Stimulated activated CD4-positive, alpha-beta T cell treated with anti-CD3 and anti-CD28 coated beads, TNF-alpha, amount 100 ng/mL, for 24 hours (primary cell): Measurements from ENCODE around the gene CCL19.

Experiments used
- DNase-seq, 3 experiments: peaks; one replicate each; pipeline ENCODE4 v3.0.0-alpha.2; 2020; ENCODE audit warnings: low read depth in 3 of 3

Gene CCL19

GRCh38 chr9:34694811-34695210, 3.7 kb upstream of the CCL19 start:
- no peak for DNase-seq

GRCh38 chr9:34693560-34693959, 2.5 kb upstream of the CCL19 start:
- DNase-seq, result no peak

DNA sequence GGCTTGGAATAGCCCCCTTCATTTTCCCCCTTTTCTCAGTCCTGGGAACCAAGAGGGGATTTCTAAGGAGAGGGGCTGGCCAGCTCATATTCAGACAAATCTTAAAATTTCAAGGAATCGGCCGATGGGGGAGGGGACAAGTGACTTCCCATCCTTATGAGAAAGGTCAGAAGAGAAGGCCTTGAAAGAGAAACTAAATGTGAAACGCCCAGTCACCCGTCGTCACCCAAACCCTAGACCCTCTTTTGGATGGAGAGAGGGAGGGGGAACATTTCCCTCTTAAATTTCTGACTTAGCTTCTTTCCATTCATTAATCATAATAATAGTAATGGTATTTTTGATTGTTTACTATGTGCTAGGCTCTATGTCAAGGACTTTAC, 850 bp upstream of the CCL19 start:
- no peak for DNase-seq

GRCh38 chr9:34689512-34689911, 1.6 kb downstream of the CCL19 start:
- no peak for DNase-seq

DNA sequence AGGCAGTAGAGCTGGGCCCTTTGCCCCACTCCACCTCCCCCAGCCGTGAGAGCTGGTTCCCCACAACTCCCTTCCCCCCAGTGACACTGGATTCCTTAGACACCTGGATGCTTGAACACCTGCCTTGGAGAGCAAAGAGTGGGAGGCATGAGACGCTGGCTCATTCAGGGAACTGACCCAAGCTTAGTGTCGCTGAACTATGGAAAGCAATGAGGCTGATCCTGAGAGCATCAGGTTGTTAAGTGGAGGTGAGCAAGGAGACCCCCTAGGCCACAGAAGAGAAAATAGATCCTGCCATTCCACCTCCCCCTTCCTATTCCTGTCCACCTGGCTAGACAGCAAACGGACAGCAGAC, 2.0 kb downstream of the CCL19 start:
- no peak for DNase-seq

- no peak for DNase-seq
Observed at GRCh38 chr9:34688329-34689115, 2.6 kb downstream of the CCL19 start.

- DNase-seq, result no peak
Observed at GRCh38 chr9:34687276-34688030, 3.6 kb downstream of the CCL19 start.

GRCh38 chr9:34686732-34687131, 4.3 kb downstream of the CCL19 start:
- no peak for DNase-seq

- DNase-seq, result no peak
Observed at GRCh38 chr9:34686231-34686630, 4.8 kb downstream of the CCL19 start.

DNA sequence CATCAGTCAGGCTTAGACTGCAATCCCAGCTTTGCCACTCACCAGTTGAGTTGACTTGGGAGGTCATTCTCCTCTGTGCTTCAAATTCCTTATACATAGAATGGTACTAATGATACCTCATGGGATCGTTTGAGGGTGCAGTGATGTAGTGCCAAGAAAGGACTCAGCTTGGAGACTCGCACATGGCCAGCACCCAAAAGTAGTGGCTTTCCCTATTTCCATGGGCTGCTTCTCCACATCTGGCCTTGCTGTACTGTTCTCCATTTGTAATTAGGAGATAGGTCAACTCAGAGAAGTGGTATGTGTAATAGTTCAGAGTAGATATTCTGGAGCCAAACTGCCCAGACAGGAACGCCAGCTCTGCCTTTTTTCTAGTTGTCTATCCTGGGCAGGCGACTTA, 5.5 kb downstream of the CCL19 start:
- no peak for DNase-seq

DNA sequence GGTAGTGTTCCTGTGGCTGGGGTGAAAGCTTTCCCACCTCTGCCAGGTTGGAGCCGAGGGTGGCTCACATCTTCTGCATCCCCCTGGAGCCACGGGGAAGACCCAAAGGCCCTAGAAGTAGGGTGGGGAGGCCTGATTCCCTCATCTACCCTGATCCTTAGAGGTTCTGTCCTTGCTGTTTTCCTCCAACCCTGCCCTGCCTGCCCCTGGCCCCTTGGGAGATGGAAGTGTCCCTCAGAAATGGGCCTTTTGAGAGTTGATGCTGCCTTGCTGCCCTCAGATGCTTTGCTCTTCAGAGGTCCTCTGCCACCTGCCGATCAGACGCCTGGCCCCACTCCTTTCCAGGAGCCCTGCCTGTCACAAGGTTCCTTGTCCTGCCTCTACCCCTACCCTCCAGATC, 6.3 kb downstream of the CCL19 start:
- no peak for DNase-seq

- peak in 1 of 3 experiments; percentile 37 for DNase-seq
Observed at GRCh38 chr9:34684145-34684544, 6.9 kb downstream of the CCL19 start.

DNA sequence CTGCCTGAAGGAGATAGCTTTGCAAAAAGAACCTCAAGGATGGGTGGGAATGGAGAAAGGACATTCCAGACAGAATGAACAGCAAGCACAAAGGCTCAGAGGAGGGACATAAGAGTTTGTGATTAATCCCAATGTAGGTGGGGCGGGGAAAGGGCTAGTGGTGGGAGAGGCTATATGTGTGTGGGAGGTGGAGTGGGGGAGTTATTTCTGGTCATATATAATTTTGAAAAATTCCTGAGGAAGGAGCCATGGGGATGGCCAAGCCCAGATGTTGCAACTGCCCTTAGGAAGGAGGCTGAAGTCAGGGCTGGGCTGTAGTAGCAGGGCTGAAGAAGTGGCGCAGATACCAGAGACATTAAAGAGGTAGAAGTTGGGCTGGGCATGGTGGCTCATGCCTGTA, 15.2 kb downstream of the CCL19 start:
- no peak for DNase-seq

DNA sequence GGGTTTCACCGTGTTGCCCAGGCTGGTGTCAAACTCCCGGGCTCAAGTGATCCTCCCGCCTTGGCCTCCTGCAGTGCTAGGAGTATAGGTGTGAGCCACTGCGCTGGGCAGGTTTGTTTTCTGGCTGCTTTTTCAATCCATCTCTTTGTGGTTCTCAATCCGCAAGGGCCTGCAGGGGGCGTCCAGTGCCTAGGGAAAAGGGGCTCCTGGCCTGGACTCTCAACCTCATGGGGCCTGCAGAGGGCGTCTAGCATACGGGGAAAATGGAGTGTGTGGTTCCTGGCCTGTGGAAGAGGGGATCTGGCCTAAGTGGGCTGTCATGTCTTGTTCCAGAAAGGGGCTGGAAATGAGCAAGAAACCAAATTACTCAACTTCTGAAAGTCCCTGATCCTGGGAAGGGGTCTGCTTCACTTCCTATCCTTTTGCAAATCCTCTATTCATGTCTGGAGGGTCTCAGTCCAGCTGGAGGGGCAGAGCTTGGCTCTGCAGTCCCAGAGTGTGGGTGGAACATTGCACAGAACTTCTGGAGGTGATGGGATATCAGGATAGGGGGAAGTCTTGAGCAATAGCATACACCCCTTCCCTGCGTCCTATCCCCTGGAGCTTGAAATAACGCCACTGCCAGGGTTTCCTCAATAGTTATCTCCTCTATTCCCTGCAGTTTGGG, 15.9 kb downstream of the CCL19 start:
- peak; percentile 19 to 70 (median 37) for DNase-seq

DNA sequence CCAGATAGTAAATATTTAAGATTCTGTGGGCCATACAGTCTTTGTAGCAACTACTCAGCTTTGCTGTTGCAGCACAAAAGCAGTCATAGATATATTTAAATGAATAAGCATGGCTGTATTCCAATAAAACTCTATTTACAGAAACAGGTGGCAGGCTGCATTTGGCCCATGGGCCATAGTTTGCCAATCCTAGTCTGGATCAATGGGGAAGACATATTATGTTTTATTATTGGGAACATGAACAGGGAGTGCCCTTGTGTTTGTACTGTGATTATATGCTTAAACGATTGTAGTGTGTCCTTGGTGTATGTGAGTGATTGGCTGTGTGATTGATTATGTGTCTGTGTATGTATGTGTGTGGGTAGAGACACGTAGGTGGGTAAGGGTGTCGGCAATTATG, 16.6 kb downstream of the CCL19 start:
- no peak for DNase-seq

DNA sequence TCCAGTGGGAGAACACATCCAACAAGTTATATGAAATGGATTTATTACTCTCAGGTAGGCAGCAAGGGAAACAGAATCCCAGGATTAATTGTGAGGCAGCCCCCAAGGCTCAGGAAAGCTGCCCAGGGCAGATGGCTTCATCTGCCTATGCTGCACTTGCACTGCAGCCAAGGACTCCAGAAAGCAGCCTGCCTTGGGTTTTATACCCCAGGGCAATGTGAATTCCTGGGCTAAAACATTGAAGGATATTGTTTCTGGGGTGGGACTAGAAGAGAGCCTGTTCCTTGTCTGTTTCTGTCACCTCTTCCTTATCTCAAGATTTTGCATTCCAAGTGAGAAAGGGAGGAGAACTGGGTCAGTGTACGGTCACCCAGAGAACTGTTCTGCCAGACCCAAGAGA, 19.8 kb downstream of the CCL19 start:
- DNase-seq, result no peak

DNA sequence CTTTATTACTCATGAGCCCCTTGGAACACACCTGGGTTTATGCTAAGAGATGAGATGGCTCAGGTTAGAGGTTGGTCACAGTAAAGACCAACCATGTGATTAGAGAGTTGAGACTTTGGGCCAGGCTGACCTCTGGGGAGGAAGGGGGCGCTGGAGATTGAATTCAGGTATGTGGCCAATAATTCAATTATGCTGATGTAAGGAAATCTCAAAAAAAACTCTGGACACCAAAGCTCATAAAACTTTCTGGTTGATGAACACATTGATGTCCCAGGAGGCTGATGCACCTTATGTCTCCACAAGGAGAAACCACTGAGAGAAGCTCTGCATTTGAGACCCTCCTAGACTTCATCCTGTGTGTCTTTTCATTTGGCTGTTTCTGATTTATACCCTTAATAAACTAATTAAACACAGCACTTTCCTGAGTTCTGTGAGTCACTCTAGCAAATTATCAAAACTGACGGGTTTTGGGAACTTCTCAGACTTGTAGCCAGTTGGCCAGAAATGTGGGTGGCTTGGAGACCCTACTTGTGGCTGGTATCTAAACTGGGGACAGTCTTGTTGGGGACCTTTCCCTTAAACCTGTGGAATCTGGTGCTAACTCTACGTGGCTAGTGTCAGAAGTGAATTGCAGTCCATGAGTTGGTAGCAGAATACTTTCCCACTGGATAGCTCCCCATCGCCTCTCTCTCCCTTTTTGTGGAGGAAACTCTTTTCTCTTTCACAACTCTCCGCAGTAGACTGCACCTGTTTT, 21.1 kb downstream of the CCL19 start:
- no peak for DNase-seq

- peak; percentile 62 to 78 (median 64) for DNase-seq
Observed at GRCh38 chr9:34665381-34666250, 25.5 kb downstream of the CCL19 start.

- no peak for DNase-seq
Observed at GRCh38 chr9:34665067-34665380, 26.1 kb downstream of the CCL19 start.

DNA sequence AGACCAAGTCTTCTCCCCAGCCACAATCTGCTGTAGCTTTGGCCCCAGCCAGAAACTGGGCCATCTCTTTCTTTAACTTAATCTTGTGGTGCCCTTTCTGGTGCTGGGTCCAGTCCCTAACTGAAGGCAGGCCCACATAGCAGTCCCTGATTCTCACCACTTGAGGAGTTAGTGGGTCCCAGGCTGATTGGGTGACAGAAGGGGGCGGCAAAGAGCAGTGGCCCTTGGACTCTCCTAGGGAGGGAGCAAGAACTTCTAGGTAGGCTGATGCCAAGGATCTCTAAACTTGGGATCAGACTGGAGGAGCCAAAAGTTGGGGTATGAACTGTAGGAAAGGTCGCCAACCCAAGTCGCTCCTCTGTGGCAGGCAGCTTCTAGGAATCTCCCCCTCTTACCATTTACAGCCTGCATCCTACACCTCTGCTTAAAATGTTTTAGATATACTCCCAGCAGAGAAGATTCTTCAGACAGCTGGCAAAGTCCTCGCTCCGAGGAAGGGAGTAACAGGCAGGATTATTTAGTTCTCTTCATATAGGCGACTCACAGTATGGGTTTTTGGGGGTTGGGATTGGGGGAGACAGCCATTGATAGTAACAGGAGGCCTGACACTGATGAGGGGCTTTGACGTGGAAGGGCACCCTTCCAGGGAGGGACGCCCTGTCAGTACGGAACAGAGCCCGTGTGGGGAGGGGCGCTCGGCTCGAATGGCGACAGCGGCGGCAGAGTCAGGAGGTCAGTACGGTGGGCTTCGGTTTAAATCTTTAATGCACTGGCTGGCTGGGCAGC, 26.6 kb downstream of the CCL19 start:
- DNase-seq, result peak in 2 of 3 experiments; percentile 31 to 75

GRCh38 chr9:34663303-34663605, 27.8 kb downstream of the CCL19 start:
- no peak for DNase-seq
